Loucy (cell line): Measurements from ENCODE around the gene ABCA7.

Experiments used
- CTCF ChIP-seq: fragments of 200-600 bp; sonication (generic); conservative IDR thresholded peaks from 2 replicates; pipeline ENCODE4 v1.5.1; 2014; ENCODE audit warnings: mild to moderate bottlenecking, antibody characterized with exemption, low read length
- EZH2phosphoT487 ChIP-seq: fragments of 200-600 bp; IDR thresholded peaks from 2 replicates; pipeline ENCODE4 v1.6.1; 2018; ENCODE audit warnings: antibody characterized with exemption, mild to moderate bottlenecking, moderate library complexity, borderline replicate concordance

- TF ChIP-seq CTCF (no peak), EZH2phosphoT487 (no peak)
Observed at GRCh38 chr19:1027650-1028061, 12.3 kb upstream of the ABCA7 start.
